Measurements from ENCODE around the gene BCL6.

Gene BCL6

GRCh38 chr3:187725653-187726370 is 19.5 kb downstream of the BCL6 start:
- CTCF ChIA-PET = no interaction called here
- no peak for TF ChIP-seq ARNT (IDR thresholded peaks at IDR 0.05)
- no peak for TF ChIP-seq BHLHE40 (IDR thresholded peaks at IDR 0.05; ENCODE audit: borderline replicate concordance)
- no peak for TF ChIP-seq L3MBTL2 (conservative IDR thresholded peaks at IDR 0.05)
- no peak for TF ChIP-seq ELF4 (IDR thresholded peaks at IDR 0.05)
- no peak for TF ChIP-seq FOXM1 (IDR thresholded peaks at IDR 0.05; ENCODE audit: borderline replicate concordance)
- no peak for TF ChIP-seq SUZ12 (IDR thresholded peaks at IDR 0.05)
- TF ChIP-seq HDGF (IDR thresholded peaks at IDR 0.05; ENCODE audit: borderline replicate concordance) = no peak
- TF ChIP-seq CTBP1 (IDR thresholded peaks at IDR 0.05; ENCODE audit: borderline replicate concordance) = no peak
- POLR2A ChIA-PET = no interaction called here
- DNase-seq (ENCODE audit: extremely low spot score) = no peak

GRCh38 chr3:187725224-187725623 is 20.0 kb downstream of the BCL6 start:
- POLR2A ChIA-PET = no interaction called here
- no peak for TF ChIP-seq ELF4 (IDR thresholded peaks at IDR 0.05)
- no peak for TF ChIP-seq L3MBTL2 (conservative IDR thresholded peaks at IDR 0.05)
- TF ChIP-seq CTBP1 (IDR thresholded peaks at IDR 0.05; ENCODE audit: borderline replicate concordance) = no peak
- TF ChIP-seq FOXK2 (IDR thresholded peaks at IDR 0.05) = no peak
- DNase-seq (ENCODE audit: extremely low spot score) = no peak
- CTCF ChIA-PET = no interaction called here

- ChIA-PET CTCF (interaction anchor here (0.6 kb wide), 2 partner anchors 400 to 420 kb away, joined by 3 read pairs; no protein-coding TSS in a partner anchor), POLR2A (no interaction called here)
Measured at GRCh38 chr3:187722206-187722612, 23.1 kb downstream of the BCL6 start.

GRCh38 chr3:187721055-187721454 is 24.2 kb downstream of the BCL6 start:
- TF ChIP-seq SP1 (IDR thresholded peaks at IDR 0.05) (no peak), SUZ12 (IDR thresholded peaks at IDR 0.05) (no peak)
- DNase-seq (ENCODE audit: extremely low spot score) = no peak
- ChIA-PET CTCF (interaction anchor here (0.6 kb wide), 1 partner anchor 18 kb away, joined by 3 read pairs; no protein-coding TSS in a partner anchor), POLR2A (no interaction called here)

More at GRCh38 chr3:187722206-187722612, 23.1 kb downstream of the BCL6 start:
- DNase-seq (ENCODE audit: extremely low spot score) = no peak
- no peak for TF ChIP-seq L3MBTL2 (conservative IDR thresholded peaks at IDR 0.05)
- TF ChIP-seq FOXA1 (IDR thresholded peaks at IDR 0.05) = no peak
- no peak for TF ChIP-seq SP1 (IDR thresholded peaks at IDR 0.05)
- no peak for TF ChIP-seq SUZ12 (IDR thresholded peaks at IDR 0.05)
- TF ChIP-seq ARNT (IDR thresholded peaks at IDR 0.05) = no peak
- no peak for TF ChIP-seq TARDBP (IDR thresholded peaks at IDR 0.05)
- TF ChIP-seq FOXK2 (IDR thresholded peaks at IDR 0.05) = no peak
- TF ChIP-seq ZNF384 (IDR thresholded peaks at IDR 0.05) = no peak
- no peak for TF ChIP-seq BHLHE40 (IDR thresholded peaks at IDR 0.05; ENCODE audit: borderline replicate concordance)
- no peak for TF ChIP-seq LEF1 (IDR thresholded peaks at IDR 0.05; ENCODE audit: borderline replicate concordance)
- TF ChIP-seq NFRKB (IDR thresholded peaks at IDR 0.05) = no peak
- TF ChIP-seq PKNOX1 (IDR thresholded peaks at IDR 0.05) = no peak
- no peak for TF ChIP-seq HDGF (IDR thresholded peaks at IDR 0.05; ENCODE audit: borderline replicate concordance)
- TF ChIP-seq CTBP1 (IDR thresholded peaks at IDR 0.05; ENCODE audit: borderline replicate concordance) = no peak
- TF ChIP-seq FOXM1 (IDR thresholded peaks at IDR 0.05; ENCODE audit: borderline replicate concordance) = no peak

- no peak for DNase-seq (ENCODE audit: extremely low spot score)
- TF ChIP-seq TARDBP (IDR thresholded peaks at IDR 0.05) = no peak
- TF ChIP-seq ELF4 (IDR thresholded peaks at IDR 0.05) = no peak
- no peak for TF ChIP-seq FOXA1 (IDR thresholded peaks at IDR 0.05)
- no peak for TF ChIP-seq CTBP1 (IDR thresholded peaks at IDR 0.05; ENCODE audit: borderline replicate concordance)
- TF ChIP-seq LEF1 (IDR thresholded peaks at IDR 0.05; ENCODE audit: borderline replicate concordance) = no peak
- TF ChIP-seq SP1 (IDR thresholded peaks at IDR 0.05) = no peak
- TF ChIP-seq HDGF (IDR thresholded peaks at IDR 0.05; ENCODE audit: borderline replicate concordance) = no peak
- no peak for TF ChIP-seq SUZ12 (IDR thresholded peaks at IDR 0.05)
- TF ChIP-seq ARNT (IDR thresholded peaks at IDR 0.05) = no peak
- no peak for TF ChIP-seq NFRKB (IDR thresholded peaks at IDR 0.05)
- TF ChIP-seq ZNF384 (IDR thresholded peaks at IDR 0.05) = no peak
- POLR2A ChIA-PET = no interaction called here
- CTCF ChIA-PET = interaction anchor here (0.6 kb wide), 1 partner anchor 17 kb away, joined by 3 read pairs; no protein-coding TSS in a partner anchor
Measured at GRCh38 chr3:187720337-187720670, 25.0 kb downstream of the BCL6 start.

GRCh38 chr3:187719628-187720336 is 25.5 kb downstream of the BCL6 start:
- no peak for DNase-seq (ENCODE audit: extremely low spot score)
- POLR2A ChIA-PET = no interaction called here
- TF ChIP-seq LEF1 (IDR thresholded peaks at IDR 0.05; ENCODE audit: borderline replicate concordance) (no peak), ARNT (IDR thresholded peaks at IDR 0.05) (no peak), L3MBTL2 (conservative IDR thresholded peaks at IDR 0.05) (no peak), FOXM1 (IDR thresholded peaks at IDR 0.05; ENCODE audit: borderline replicate concordance) (no peak), CTBP1 (IDR thresholded peaks at IDR 0.05; ENCODE audit: borderline replicate concordance) (no peak), PKNOX1 (IDR thresholded peaks at IDR 0.05) (no peak), BHLHE40 (IDR thresholded peaks at IDR 0.05; ENCODE audit: borderline replicate concordance) (no peak), NFRKB (IDR thresholded peaks at IDR 0.05) (no peak), SP1 (IDR thresholded peaks at IDR 0.05) (no peak)
- CTCF ChIA-PET = interaction anchor here (1.4 kb wide), 1 partner anchor 21 kb away, joined by 3 read pairs; no protein-coding TSS in a partner anchor

GRCh38 chr3:187718802-187719201 is 26.5 kb downstream of the BCL6 start:
- CTCF ChIA-PET = interaction anchor here (1.4 kb wide), 1 partner anchor 22 kb away, joined by 3 read pairs; no protein-coding TSS in a partner anchor
- POLR2A ChIA-PET = no interaction called here
- TF ChIP-seq PKNOX1 (IDR thresholded peaks at IDR 0.05) = no peak
- TF ChIP-seq BHLHE40 (IDR thresholded peaks at IDR 0.05; ENCODE audit: borderline replicate concordance) = no peak
- no peak for TF ChIP-seq CTBP1 (IDR thresholded peaks at IDR 0.05; ENCODE audit: borderline replicate concordance)
- no peak for TF ChIP-seq NFRKB (IDR thresholded peaks at IDR 0.05)
- no peak for TF ChIP-seq FOXM1 (IDR thresholded peaks at IDR 0.05; ENCODE audit: borderline replicate concordance)
- no peak for TF ChIP-seq SP1 (IDR thresholded peaks at IDR 0.05)
- TF ChIP-seq FOXA1 (IDR thresholded peaks at IDR 0.05) = no peak
- TF ChIP-seq HDGF (IDR thresholded peaks at IDR 0.05; ENCODE audit: borderline replicate concordance) = no peak
- no peak for TF ChIP-seq TARDBP (IDR thresholded peaks at IDR 0.05)
- no peak for TF ChIP-seq SUZ12 (IDR thresholded peaks at IDR 0.05)
- TF ChIP-seq FOXK2 (IDR thresholded peaks at IDR 0.05) = no peak
- no peak for TF ChIP-seq L3MBTL2 (conservative IDR thresholded peaks at IDR 0.05)
- no peak for TF ChIP-seq ARNT (IDR thresholded peaks at IDR 0.05)
- TF ChIP-seq LEF1 (IDR thresholded peaks at IDR 0.05; ENCODE audit: borderline replicate concordance) = no peak
- no peak for TF ChIP-seq ELF4 (IDR thresholded peaks at IDR 0.05)
- TF ChIP-seq ZNF384 (IDR thresholded peaks at IDR 0.05) = no peak
- no peak for DNase-seq (ENCODE audit: extremely low spot score)
